Inflammatory macrophage treated with lipopolysaccharide for 4 hours (primary cell): Measurements from ENCODE around the gene CGREF1.

Source experiments
- DNase-seq: peaks from one replicate; pipeline ENCODE4 v3.0.0-alpha.2; 2020

CGREF1 gene

DNA sequence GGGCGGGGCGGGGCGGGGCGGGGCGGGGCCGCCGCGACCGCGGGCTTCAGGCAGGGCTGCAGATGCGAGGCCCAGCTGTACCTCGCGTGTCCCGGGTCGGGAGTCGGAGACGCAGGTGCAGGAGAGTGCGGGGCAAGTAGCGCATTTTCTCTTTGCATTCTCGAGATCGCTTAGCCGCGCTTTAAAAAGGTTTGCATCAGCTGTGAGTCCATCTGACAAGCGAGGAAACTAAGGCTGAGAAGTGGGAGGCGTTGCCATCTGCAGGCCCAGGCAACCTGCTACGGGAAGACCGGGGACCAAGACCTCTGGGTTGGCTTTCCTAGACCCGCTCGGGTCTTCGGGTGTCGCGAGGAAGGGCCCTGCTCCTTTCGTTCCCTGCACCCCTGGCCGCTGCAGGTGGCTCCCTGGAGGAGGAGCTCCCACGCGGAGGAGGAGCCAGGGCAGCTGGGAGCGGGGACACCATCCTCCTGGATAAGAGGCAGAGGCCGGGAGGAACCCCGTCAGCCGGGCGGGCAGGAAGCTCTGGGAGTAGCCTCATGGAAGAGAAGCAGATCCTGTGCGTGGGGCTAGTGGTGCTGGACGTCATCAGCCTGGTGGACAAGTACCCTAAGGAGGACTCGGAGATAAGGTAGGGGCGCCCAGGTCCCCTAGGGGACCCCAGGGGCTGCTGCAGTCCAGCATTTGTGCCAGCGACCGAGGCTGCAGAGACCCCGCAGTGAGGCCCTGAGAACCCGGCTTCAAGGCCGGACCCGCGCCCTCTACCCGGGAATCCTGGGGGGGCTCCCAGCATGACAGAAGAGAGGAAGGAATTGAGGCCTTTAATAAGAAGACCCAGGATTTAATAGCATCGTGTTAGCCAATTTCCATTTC lies 32.0 kb downstream of the CGREF1 start, which contains the start of gene KHK:
Gene KHK (plus strand): TSS at position 49 of the 870 bp plus-strand sequence. CDS start 488 bp downstream, at position 537.
- DNase-seq = no peak

DNA sequence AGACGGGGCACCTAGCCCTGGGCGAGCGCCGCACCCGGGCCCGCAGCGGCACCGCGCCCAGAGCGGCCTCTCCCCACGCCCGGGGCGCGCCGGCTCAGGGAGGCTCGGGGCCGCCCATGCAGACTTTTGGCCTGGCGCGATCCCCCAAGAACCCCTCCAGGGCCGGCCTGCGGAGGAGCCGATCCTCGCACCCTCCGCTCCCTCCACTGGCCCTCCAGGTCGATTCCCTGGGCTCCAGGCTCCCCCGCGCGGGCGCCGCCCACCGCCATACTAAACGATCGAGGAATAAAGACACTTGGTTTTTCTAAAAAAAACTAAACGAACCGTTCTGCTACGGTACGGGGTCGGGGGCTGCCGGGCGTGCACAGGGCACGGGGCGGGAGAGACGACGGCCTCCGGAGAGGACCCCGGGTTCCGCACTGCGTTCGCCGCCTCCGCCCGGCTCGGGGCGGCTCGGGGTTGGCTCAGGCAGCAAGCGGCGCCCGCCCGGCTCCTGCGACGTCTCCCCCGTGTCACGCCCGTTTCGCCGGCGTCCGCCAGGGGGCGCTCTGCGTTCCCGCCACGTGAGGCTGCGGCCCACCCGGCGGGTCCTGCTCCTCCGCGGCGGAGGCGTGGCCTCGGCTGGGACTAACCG lies 32.7 kb downstream of the CGREF1 start:
- peak; percentile 95 for DNase-seq

- DNase-seq = peak; percentile 76
Observed at GRCh38 chr2:27085673-27086089, 33.2 kb downstream of the CGREF1 start.

GRCh38 chr2:27085062-27085672 lies 33.8 kb downstream of the CGREF1 start:
- no peak for DNase-seq

DNA sequence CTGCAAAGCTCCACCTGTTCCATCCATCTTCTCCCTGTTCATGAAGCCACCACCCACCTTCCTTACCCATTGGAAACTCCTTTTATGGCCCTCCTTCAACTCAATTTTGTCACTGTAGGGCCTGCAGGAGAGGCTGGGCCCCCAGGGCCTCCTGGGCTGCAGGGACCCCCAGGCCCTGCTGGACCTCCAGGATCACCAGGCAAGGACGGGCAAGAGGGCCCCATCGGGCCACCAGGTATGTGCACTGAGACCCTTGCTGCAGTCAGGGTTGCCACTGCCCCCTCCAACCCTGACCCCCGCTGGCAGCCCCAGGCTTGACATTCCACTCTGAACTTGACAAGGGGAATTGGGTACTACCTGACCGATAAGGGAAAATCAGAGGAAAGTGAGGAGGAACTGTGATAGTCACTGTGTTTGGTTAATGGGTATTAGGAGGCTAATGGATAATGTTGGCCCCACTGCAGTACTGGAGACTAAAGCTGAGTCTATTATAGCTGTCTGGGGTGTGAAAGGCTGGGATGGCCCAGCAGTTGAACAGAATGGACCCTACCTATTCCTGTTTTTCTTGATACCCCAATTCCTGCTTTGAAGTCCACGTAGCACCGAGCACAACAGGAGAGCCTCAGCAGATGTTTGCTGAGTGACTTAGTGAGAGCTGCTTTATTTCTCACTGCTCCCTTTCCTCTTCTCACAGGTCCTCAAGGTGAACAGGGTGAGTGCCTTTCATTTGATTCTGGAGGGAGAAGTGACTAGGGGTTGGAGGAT lies 34.4 kb downstream of the CGREF1 start:
- no peak for DNase-seq

DNA sequence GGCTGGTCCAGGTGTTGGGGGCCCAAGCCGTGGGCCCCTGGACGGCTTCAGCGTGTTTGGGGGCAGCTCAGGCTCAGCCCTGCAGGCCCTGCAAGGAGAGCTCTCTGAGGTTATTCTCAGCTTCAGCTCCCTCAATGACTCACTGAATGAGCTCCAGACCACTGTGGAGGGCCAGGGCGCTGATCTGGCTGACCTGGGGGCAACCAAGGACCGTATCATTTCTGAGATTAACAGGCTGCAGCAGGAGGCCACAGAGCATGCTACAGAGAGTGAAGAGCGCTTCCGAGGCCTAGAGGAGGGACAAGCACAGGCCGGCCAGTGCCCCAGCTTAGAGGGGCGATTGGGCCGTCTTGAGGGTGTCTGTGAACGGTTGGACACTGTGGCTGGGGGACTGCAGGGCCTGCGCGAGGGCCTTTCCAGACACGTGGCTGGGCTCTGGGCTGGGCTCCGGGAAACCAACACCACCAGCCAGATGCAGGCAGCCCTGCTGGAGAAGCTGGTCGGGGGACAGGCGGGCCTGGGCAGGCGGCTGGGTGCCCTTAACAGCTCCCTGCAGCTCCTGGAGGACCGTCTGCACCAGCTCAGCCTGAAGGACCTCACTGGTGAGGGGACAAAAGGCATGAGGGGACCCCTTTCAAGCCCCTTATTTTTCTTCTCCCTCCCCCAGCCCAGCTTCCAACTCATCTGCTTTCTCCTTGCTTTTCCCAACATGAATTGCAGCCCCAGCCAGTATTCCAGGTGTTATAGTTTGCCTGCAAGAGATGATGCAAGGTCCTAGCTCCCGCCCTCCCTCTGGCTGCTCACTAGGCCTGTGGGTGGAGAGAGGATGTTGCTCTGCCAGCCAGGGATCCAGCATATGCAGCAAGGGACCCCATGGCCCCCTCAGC lies 35.3 kb downstream of the CGREF1 start:
- no peak for DNase-seq

DNA sequence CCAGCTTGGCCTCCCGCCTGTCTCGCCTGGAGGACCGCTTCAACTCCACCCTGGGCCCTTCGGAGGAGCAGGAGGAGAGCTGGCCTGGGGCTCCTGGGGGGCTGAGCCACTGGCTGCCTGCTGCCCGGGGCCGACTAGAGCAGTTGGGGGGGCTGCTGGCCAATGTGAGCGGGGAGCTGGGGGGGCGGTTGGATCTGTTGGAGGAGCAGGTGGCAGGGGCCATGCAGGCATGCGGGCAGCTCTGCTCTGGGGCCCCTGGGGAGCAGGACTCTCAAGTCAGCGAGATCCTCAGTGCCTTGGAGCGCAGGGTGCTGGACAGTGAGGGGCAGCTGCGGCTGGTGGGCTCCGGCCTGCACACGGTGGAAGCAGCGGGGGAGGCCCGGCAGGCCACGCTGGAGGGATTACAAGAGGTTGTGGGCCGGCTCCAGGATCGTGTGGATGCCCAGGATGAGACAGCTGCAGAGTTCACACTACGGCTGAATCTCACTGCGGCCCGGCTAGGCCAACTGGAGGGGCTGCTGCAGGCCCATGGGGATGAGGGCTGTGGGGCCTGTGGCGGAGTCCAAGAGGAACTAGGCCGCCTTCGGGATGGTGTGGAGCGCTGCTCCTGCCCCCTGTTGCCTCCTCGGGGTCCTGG lies 36.0 kb downstream of the CGREF1 start:
- no peak for DNase-seq

DNA sequence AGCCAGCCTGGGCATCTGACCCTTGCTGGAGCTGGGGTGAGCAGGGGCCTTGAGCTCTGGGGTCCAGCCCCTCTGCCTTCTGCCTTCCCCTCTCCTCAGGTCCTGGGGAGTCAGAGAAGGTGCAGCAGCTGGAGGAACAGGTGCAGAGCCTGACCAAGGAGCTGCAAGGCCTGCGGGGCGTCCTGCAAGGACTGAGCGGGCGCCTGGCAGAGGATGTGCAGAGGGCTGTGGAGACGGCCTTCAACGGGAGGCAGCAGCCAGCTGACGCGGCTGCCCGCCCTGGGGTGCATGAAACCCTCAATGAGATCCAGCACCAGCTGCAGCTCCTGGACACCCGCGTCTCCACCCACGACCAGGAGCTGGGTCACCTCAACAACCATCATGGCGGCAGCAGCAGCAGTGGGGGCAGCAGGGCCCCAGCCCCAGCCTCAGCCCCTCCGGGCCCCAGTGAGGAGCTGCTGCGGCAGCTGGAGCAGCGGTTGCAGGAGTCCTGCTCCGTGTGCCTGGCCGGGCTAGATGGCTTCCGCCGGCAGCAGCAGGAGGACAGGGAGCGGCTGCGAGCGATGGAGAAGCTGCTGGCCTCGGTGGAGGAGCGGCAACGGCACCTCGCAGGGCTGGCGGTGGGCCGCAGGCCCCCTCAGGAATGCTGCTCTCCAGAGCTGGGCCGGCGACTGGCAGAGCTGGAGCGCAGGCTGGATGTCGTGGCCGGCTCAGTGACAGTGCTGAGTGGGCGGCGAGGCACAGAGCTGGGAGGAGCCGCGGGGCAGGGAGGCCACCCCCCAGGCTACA lies 36.8 kb downstream of the CGREF1 start:
- no peak for DNase-seq

DNA sequence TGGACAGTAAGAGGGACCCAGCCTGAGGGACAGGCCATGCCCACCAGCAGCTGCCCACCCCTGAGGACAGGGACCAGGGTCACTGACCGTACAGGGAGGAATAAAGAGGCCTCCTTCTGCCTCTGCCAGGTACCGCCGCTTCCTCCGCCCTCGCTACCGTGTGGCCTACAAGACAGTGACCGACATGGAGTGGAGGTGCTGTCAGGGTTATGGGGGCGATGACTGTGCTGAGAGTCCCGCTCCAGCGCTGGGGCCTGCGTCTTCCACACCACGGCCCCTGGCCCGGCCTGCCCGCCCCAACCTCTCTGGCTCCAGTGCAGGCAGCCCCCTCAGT lies 38.4 kb downstream of the CGREF1 start:
- no peak for DNase-seq

DNA sequence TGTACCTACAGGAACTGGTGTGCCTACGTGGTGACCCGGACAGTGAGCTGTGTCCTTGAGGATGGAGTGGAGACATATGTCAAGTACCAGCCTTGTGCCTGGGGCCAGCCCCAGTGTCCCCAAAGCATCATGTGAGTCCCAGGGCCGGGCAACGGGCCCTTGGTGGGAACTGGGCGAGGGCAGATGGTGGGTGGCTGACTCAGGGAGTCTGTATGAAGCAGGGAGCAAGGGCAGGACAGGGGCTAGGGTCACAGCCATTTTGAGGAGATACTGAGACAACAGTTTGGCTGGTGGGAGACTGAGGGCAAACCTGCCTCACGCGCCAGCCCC lies 38.8 kb downstream of the CGREF1 start:
- DNase-seq = peak; percentile 26

GRCh38 chr2:27079233-27080139 lies 39.4 kb downstream of the CGREF1 start:
- no peak for DNase-seq

- DNase-seq = no peak
Observed at GRCh38 chr2:27078267-27079194, 40.4 kb downstream of the CGREF1 start, which contains the start of gene EMILIN1. EMILIN1 (plus strand) TSS chr2:27078615; CDS start chr2:27079066, 451 bp downstream.

DNA sequence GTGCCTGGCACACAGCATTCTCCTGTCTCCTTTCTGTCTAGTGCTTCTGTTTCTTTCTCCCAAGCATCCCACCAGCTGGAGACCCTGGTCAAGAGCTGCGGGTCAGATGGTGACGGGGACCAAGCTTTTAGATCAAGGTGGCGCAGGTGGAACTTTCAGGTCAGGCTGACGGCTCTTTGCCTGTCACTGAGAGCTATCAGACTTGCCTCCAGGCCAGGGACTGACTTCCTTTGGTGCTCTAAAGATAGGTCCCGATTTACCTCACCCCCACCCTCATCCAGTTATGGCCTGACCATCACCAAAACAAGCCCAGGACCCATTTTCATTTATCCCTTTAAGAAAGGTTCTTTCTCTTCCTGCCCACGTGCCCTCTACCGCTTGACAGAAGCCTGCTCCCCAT lies 41.7 kb downstream of the CGREF1 start:
- no peak for DNase-seq

- DNase-seq = peak; percentile 57
Observed at GRCh38 chr2:27076323-27076722, 42.6 kb downstream of the CGREF1 start.

DNA sequence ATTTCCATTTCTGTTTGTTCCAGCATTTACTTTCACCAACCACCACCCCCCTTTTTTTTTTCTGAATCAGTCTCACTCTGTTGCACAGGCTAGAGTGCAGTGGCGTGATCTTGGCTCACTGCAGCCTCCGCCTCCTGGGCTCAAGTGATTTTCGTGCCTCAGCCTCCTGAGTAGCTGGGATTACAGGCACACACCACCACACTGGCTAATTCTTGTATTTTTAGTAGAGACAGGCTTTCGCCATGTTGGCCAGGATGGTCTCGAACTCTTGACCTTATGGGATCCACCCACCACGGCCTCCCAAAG lies 43.4 kb downstream of the CGREF1 start:
- peak; percentile 22 for DNase-seq

DNA sequence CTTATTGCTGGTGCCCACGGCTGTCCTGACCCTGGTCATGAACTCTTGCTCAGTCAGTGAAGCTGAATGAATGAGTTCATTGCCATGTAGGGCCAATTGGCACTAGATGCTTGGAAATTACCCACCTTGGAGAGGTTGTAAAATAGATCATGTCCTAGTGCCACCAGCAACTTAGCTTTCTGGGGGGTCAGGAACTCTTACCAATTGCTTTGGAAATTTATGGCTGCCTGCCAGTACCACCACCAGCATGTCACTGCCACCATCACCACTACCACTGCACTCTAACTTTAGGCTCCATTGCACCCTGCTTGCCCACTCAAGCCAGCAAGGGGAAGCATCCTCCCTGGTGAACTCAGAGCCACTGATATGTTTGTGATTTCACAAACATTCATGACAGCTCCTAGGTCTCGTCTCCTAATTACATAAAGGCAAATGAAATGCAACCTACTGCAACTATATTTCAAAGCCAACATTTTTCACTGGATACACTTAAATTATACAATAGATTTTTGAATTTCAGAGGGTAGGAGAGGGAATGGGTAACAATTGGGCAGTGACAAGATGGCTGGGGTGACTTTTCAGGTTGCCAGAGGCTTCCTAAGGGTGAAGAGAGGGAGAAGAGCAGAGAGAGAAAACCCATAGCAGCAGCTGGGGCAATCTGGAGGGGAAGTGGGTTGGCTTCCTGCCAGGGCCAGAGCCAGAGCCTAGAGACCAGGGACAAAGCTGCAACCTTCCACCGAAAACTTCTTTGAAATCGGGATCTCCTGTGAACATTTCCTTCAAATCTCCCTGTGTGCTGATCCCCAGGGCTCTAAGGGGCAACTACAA lies 44.0 kb downstream of the CGREF1 start:
- peak; percentile 65 for DNase-seq

GRCh38 chr2:27073782-27074181 lies 45.1 kb downstream of the CGREF1 start:
- DNase-seq = no peak

GRCh38 chr2:27072920-27073319 lies 46.0 kb downstream of the CGREF1 start:
- DNase-seq = no peak
